Right lobe of liver (tissue), 6 donors: ENCODE measurements around the gene JKAMP. TPM values are rescaled to one million over a fixed set of nuclear protein-coding genes. Genes with fewer than 3 reads are reported as not detected.

Experiments
- ATAC-seq, 4 donors: fragments of 200-7000 bp; cut with Tn5 transposase; one replicate each; pipeline ENCODE4 v1.9.1; 2020; ENCODE audit warnings: mild to moderate bottlenecking in 4 of 4, moderate library complexity in 4 of 4
- DNase-seq, 3 donors: peaks; one replicate each; pipeline ENCODE4 v3.0.0-alpha.2; 2020
- H3K27ac ChIP-seq, 3 donors: fragments of 200-600 bp; one replicate each; pipeline ENCODE4 v1.8.0; 2022
- H3K27me3 ChIP-seq, 2 donors: fragments of 200-600 bp; one replicate each; pipeline ENCODE4 v1.8.0; 2022
- H3K36me3 ChIP-seq, 4 donors: fragments of 200-600 bp; sonication (generic) in 1 of 4; one replicate each; pipeline versions ENCODE4 v1.5.1 to v1.8.0; 2017 to 2022; ENCODE audit warnings: control low read depth in 1 of 4
- H3K4me1 ChIP-seq, 4 donors: fragments of 200-600 bp; sonication (generic) in 1 of 4; one replicate each; pipeline versions ENCODE4 v1.5.1 to v1.8.0; 2017 to 2022; ENCODE audit warnings: control low read depth in 1 of 4
- H3K4me3 ChIP-seq, 3 donors: fragments of 200-600 bp; one replicate each; pipeline ENCODE4 v1.8.0; 2022
- H3K9me3 ChIP-seq, 4 donors: fragments of 200-600 bp; sonication (generic) in 1 of 4; one replicate each; pipeline versions ENCODE4 v1.5.1 to v1.8.0; 2017 to 2022; ENCODE audit warnings: control low read depth in 1 of 4
- POLR2A ChIP-seq: fragments of 450-650 bp; IDR thresholded peaks from one replicate; pipeline ENCODE4 v1.6.1; 2017; ENCODE audit warnings: antibody characterized with exemption, mild to moderate bottlenecking
- WGBS: methylation state at CpG from one replicate; pipeline ENCODE4 v1.1.6; 2018; ENCODE audit warnings: low coverage, low lambda C conversion rate; ENCODE audit not compliant: insufficient coverage; ENCODE audit errors: missing lambda C conversion rate; 5-methylcytosine and 5-hydroxymethylcytosine counted together
- intact Hi-C, 2 donors: fragments of 100-400 bp; cut with DNase I; formaldehyde crosslinking; loops; one replicate each; pipeline versions ENCODE4 v1.11.2 to v1.14.1; 2022
- total RNA-seq, 6 experiments: library from RNA; depleted of rRNA in 2 of 6; stranded (reverse); fragments of >200 nt in 2 of 6; fragmentation: NEBNext Ultra II Directional in 3 of 6; extraction: Animal tissue kit (Norgen Biotek cat#: 25700) in 3 of 6; gene quantifications; one replicate each; pipeline versions ENCODE4 v1.1.0 to v1.2.4, GENCODE V29; 2016 to 2023
- TF ChIP-seq, protein P1 (sequence below), 4 donors: fragments of 200-600 bp in 3 of 4; fragments of 450-650 bp in 1 of 4; IDR thresholded peaks; one replicate each; pipeline versions ENCODE4 v1.5.1 to v1.8.0; 2016 to 2022; ENCODE audit warnings: antibody characterized with exemption in 4 of 4, mild to moderate bottlenecking in 2 of 4
- donor health status: DM: no; HTN: yes; CAD: no.
- donor health status: DM: no; HTN: no; CAD: no.
- donor health status: DM: no; HTN: no; CAD: no.
- donor health status: DM: no; HTN: yes; CAD: no.
- donor health status: DM: no; HTN: yes; CAD: no.

The JKAMP gene
- total RNA-seq, 6 experiments from 2014 or later: 15.3 to 32.3 (median 16.1) TPM

DNA sequence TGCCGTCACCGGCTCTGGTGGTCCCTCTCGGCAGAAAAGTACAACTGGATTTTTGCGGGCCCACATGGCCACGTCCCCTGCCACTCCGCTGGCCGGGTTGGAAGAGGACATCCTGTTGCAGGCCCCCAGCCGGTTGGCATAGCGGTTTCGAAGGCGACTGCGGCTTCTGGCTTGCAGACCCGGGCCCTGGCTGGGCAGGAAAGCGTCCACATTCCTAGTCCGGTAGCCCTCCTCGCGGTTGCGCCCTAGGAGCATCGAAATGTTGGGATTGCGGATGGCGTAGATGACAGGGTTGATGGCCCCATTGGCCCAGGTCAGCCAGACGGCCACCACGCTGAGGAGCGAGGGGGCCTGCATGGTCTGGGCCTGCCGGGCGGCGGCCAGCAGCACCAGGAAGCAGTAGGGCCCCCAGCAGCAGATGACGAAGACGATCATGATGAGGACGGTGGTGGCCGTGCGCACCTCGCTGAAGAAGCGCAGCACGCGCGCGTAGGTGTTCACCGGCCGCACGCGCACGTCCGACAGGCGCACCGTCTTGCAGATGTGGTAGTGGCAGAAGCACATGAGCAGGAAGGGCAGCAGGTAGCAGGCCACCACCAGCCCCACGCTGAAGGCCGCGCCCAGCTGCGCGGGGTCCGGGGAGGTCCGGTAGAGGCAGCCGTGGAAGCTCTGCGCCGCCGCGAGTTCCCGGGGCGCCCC, 20.4 kb upstream of the JKAMP start:
- DNase-seq (peak in 2 of 3 donors; percentile 16 to 56), ATAC-seq (no peak)
- Histone ChIP-seq H3K9me3 (no peaks in the 10 kb centered on the region), H3K36me3 (no peaks in the 10 kb centered on the region), H3K4me3 (peak overlapping the region; percentile 57 to 71 (median 64)), H3K27ac (peak overlapping the region; percentile 2 to 55 (median 7)), H3K27me3 (no peaks in the 10 kb centered on the region), H3K4me1 (peaks cover 0 to 11% (median 3%) of the 10 kb centered on the region in 4 donors)
- TF ChIP-seq, protein P1, sequence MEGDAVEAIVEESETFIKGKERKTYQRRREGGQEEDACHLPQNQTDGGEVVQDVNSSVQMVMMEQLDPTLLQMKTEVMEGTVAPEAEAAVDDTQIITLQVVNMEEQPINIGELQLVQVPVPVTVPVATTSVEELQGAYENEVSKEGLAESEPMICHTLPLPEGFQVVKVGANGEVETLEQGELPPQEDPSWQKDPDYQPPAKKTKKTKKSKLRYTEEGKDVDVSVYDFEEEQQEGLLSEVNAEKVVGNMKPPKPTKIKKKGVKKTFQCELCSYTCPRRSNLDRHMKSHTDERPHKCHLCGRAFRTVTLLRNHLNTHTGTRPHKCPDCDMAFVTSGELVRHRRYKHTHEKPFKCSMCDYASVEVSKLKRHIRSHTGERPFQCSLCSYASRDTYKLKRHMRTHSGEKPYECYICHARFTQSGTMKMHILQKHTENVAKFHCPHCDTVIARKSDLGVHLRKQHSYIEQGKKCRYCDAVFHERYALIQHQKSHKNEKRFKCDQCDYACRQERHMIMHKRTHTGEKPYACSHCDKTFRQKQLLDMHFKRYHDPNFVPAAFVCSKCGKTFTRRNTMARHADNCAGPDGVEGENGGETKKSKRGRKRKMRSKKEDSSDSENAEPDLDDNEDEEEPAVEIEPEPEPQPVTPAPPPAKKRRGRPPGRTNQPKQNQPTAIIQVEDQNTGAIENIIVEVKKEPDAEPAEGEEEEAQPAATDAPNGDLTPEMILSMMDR (IDR thresholded peaks at IDR 0.05): no peak
- TF ChIP-seq POLR2A: no peak
- intact Hi-C loops: no loop called here
- WGBS: 60% methylated on average over 1 of the region's 60 CpGs

DNA sequence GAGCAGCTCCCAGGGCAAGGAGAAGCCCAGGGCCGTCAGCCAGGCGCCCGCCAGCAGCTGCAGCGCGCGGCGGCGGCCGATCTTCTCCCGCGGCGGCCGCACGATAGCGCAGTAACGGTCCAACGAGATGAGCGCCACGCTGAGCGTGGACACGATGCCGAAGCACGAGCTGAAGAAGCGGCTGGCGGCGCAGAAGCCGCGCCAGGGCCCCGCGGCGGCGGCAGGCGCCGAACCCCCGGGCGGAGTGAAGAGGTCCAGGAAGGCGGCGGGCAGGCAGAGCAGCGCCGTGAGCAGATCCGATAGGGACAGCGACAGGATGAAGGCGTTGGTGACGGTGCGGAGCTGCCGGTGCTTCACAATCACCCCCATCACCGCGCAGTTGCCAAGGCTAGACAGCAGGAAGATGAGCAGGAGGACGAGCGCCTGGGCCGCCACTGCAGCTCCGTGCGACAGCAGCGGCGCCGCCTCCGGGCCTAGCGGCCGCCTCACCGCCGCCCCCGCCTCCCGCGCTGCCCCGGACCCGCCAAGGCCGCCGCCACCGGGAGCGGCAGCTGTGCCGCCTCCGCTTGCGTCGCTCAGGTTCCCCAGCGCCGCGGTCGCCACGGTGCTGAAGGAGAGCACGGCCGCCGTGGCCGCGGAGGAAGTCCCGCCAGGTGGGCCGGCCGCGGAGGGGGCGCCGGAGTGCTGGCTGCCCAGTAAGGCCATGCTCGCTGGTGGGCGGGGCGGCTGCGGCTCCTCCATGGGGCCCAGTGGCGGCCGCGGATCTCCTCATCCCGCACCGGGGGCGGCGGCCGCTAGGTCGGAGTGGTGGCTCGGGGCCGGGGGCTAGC, 19.6 kb upstream of the JKAMP start:
- peak; percentile 76 to 88 (median 84) for ATAC-seq
- no peak for TF ChIP-seq POLR2A
- TF ChIP-seq, protein P1 (IDR thresholded peaks at IDR 0.05): no peak
- H3K27ac ChIP-seq: peak overlapping the region; percentile 2 to 55 (median 7)
- intact Hi-C loops: no loop called here
- no peaks in the 10 kb centered on the region for H3K9me3 ChIP-seq
- peak overlapping the region; percentile 57 to 71 (median 64) for H3K4me3 ChIP-seq
- peak; percentile 45 to 78 (median 77) for DNase-seq
- H3K27me3 ChIP-seq: no peaks in the 10 kb centered on the region
- H3K4me1 ChIP-seq: peaks cover 0 to 11% (median 3%) of the 10 kb centered on the region in 4 donors
- 0% methylated on average over 5 of the region's 105 CpGs for WGBS
- no peaks in the 10 kb centered on the region for H3K36me3 ChIP-seq

- Histone ChIP-seq H3K9me3 (no peaks in the 10 kb centered on the region), H3K4me3 (peak within 1 kb of the TSS; percentile 57 to 71 (median 64)), H3K4me1 (peaks cover 0 to 11% (median 3%) of the 10 kb centered on the region in 4 donors), H3K27ac (peak within 1 kb of the TSS; percentile 2 to 55 (median 7)), H3K27me3 (no peaks in the 10 kb centered on the region), H3K36me3 (peaks cover 0 to 4% (median 0%) of the 10 kb centered on the region in 4 donors)
- TF ChIP-seq, protein P1 (IDR thresholded peaks at IDR 0.05): no peak
- TF ChIP-seq POLR2A: no peak
- DNase-seq (peak; percentile 76 to 86 (median 82)), ATAC-seq (peak; percentile 74 to 90 (median 84))
- WGBS: 19% methylated on average over 21 of the region's 40 CpGs
- intact Hi-C loops: no loop called here
These were observed 18.8 kb upstream of the JKAMP start, which contains the start of gene GPR135 for GRCh38 chr14:59465316-59466135. Gene GPR135, minus strand, starts transcription at chr14:59465380. Its CDS starts 154 bp downstream, at chr14:59465226.

GRCh38 chr14:59474172-59474571, 10.1 kb upstream of the JKAMP start:
- WGBS: 86% methylated on average over 1 of the region's 1 CpG
- ATAC-seq (no peak), DNase-seq (no peak)
- H3K27ac ChIP-seq: no peak overlapping the region
- no peaks in the 10 kb centered on the region for H3K27me3 ChIP-seq
- intact Hi-C loops: no loop called here
- no peaks in the 10 kb centered on the region for H3K9me3 ChIP-seq
- H3K4me3 ChIP-seq: no peak overlapping the region
- H3K36me3 ChIP-seq: peaks cover 0 to 77% (median 20%) of the 10 kb centered on the region in 4 donors
- TF ChIP-seq, protein P1 (IDR thresholded peaks at IDR 0.05): no peak
- no peak for TF ChIP-seq POLR2A
- no peaks in the 10 kb centered on the region for H3K4me1 ChIP-seq
